ENCODE measurements around the gene ACADVL. TPM values are rescaled to one million over a fixed set of nuclear protein-coding genes. Genes with fewer than 3 reads are reported as not detected.

The ACADVL gene
- total and polyA plus RNA-seq, 2 donors (not counting 1 experiment from before 2014, with no cell fraction given) = 640 to 696 TPM

DNA sequence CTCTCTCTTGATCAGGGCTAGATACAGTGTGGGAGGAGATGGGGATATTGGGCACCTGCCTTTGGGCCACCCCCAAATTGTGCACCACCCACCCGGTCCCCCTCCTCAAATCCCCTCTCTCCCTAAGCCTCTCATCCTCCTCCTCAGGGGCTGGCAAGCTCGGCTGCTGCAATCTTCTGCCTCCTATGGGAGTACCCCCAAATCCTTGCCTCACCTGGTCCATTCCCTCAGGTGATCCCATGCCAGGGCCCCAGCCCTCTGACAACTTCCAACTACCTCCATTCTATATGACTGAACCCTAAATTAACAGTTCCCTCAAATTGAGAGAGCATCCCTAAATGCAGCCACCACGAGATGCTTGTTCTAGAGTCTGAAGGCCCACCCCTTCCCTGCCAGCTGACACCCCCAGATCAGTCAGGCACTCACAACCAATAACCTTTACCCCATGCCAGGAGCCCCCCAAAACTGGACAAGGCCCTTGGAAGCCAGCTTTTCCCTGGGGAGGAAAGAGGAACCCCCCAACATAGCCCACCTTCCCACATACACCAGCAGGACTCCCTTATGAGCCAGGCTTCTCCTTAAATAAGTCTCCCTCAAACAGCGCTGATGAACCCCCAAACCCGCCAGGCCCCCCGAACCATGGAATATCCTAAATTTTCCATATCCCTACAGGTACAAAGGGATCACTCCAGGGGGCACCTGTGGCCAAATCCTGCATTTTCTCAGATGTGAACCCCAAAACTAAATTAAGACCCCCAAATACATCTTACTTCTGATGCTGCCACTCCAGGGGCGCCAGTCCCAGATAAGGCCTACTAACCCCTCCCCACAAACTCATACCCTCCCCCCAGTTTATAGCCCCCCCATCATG, 3.3 kb upstream of the ACADVL start:
- peak overlapping the region; percentile 21 for H3K4me2 ChIP-seq (replicated peaks; ENCODE audit: low read depth, low read length, poor library complexity, severe bottlenecking)
- no peaks in the 10 kb centered on the region for H3K9me3 ChIP-seq (ENCODE audit: control extremely low read depth in 1 of 3, control insufficient read depth in 2 of 3, insufficient read depth in 1 of 3, low read length in 2 of 3)
- no peak for TF ChIP-seq EZH2 (IDR thresholded peaks at IDR 0.05; ENCODE audit: borderline replicate concordance, insufficient read depth, low read depth, low read length, poor library complexity, severe bottlenecking)
- TF ChIP-seq, protein P1, sequence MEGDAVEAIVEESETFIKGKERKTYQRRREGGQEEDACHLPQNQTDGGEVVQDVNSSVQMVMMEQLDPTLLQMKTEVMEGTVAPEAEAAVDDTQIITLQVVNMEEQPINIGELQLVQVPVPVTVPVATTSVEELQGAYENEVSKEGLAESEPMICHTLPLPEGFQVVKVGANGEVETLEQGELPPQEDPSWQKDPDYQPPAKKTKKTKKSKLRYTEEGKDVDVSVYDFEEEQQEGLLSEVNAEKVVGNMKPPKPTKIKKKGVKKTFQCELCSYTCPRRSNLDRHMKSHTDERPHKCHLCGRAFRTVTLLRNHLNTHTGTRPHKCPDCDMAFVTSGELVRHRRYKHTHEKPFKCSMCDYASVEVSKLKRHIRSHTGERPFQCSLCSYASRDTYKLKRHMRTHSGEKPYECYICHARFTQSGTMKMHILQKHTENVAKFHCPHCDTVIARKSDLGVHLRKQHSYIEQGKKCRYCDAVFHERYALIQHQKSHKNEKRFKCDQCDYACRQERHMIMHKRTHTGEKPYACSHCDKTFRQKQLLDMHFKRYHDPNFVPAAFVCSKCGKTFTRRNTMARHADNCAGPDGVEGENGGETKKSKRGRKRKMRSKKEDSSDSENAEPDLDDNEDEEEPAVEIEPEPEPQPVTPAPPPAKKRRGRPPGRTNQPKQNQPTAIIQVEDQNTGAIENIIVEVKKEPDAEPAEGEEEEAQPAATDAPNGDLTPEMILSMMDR (IDR thresholded peaks at IDR 0.05) = no peak
- intact Hi-C loops (cut with micrococcal nuclease) = no loop called here
- Mint-ChIP-seq H3K27ac (peak overlapping the region; percentile 47), H3K27me3 (no peaks in the 10 kb centered on the region), H3K4me3 (peak overlapping the region; percentile 11), H3K4me1 (peaks cover 65% of the 10 kb centered on the region), H3K9me3 (ENCODE audit: insufficient read depth) (no peaks in the 10 kb centered on the region)
- H3K27me3 ChIP-seq (replicated peaks in 1 of 4; ENCODE audit: control extremely low read depth in 1 of 4, control insufficient read depth in 3 of 4, insufficient read depth in 4 of 4, low read length in 3 of 4) = no peaks in the 10 kb centered on the region
- no peak for DNase-seq
- no peak overlapping the region for H3K27ac ChIP-seq (ENCODE audit: low read length in 2 of 2)
- no peak overlapping the region for H2AFZ ChIP-seq (ENCODE audit: insufficient read depth, low read depth, low read length, poor library complexity, severe bottlenecking)
- ChIA-PET POLR2A (interaction anchor here (0.6 to 9.1 kb wide), 3 partner anchors 21 to 194 kb away, joined by 3 to 157 read pairs (median 4); partner anchors contain the start of genes CTDNEP1, DVL2, GABARAP and PHF23), CTCF (no interaction called here)
- H4K20me1 ChIP-seq (ENCODE audit: control insufficient read depth, insufficient read depth, low read length, poor library complexity, severe bottlenecking) = no peaks in the 10 kb centered on the region
- ATAC-seq (ENCODE audit: low read depth) = no peak
- H3K9ac ChIP-seq (ENCODE audit: low read length) = no peak overlapping the region
- peaks cover 7% of the 10 kb centered on the region for H3K79me2 ChIP-seq (ENCODE audit: control insufficient read depth, insufficient read depth, low read length)
- H3K4me1 ChIP-seq (ENCODE audit: control insufficient read depth in 2 of 2, insufficient read depth in 2 of 2, low read length in 2 of 2) = peaks cover 32 to 64% of the 10 kb centered on the region in 2 donors
- no peaks in the 10 kb centered on the region for H3K36me3 ChIP-seq (replicated peaks in 1 of 2; ENCODE audit: control extremely low read depth in 1 of 2, control insufficient read depth in 1 of 2, extremely low read depth in 1 of 2, insufficient read depth in 2 of 2, low read length in 1 of 2)
- H3K4me3 ChIP-seq (ENCODE audit: control extremely low read depth in 1 of 5, extremely low read depth in 1 of 5, insufficient read depth in 1 of 5, low read depth in 2 of 5, low read length in 4 of 5) = no peak overlapping the region
- 28% methylated on average over 7 of the region's 7 CpGs for WGBS (ENCODE audit: insufficient coverage)

Measured in B cell (primary cell).